PC-9 (cell line): ENCODE measurements around the gene TLE1. TPM values are rescaled to one million over a fixed set of nuclear protein-coding genes. Genes with fewer than 3 reads are reported as not detected.

Experiments used
- BruUV-seq: library from RNA; stranded (reverse); fragments of 400-500 nt; replicated peaks from 2 replicates; lab custom pipeline; 2021; lab: Mats Ljungman, UMichigan
- CTCF ChIA-PET: fragments of 300-600 bp; sonication (Branson Sonifier 250); formaldehyde crosslinking; loops from one replicate; lab custom pipeline; 2022; ENCODE audit warnings: antibody characterized with exemption; lab: Charles Lee
- POLR2A ChIA-PET: fragments of 300-600 bp; sonication (Branson Sonifier 250); formaldehyde crosslinking; loops from one replicate; lab custom pipeline; 2022; ENCODE audit warnings: antibody characterized with exemption; ENCODE audit not compliant: unreplicated experiment; lab: Charles Lee
- DNase-seq, 2 experiments: peaks; one replicate each; pipeline versions ENCODE4 v3.0.0 to v3.0.0-alpha.2; 2015 to 2022; ENCODE audit warnings: mixed read lengths in 1 of 2
- H2AFZ ChIP-seq: fragments of 200-600 bp; sonication (generic); 2 replicates; pipeline ENCODE4 v1.8.1; 2017; ENCODE audit warnings: antibody characterized with exemption
- H3F3A ChIP-seq: fragments of 200-600 bp; sonication (generic); 2 replicates; pipeline ENCODE4 v1.8.1; 2017; ENCODE audit warnings: antibody characterized with exemption, mild to moderate bottlenecking, low read depth; ENCODE audit not compliant: insufficient read depth
- H3K27ac ChIP-seq: fragments of 200-600 bp; sonication (generic); 2 replicates; pipeline ENCODE4 v1.6.1; 2016; ENCODE audit warnings: mixed run types
- H3K27me3 ChIP-seq: fragments of 200-600 bp; sonication (generic); 2 replicates; pipeline ENCODE4 v1.6.1; 2016; ENCODE audit warnings: low read depth, mixed run types; ENCODE audit not compliant: insufficient read depth
- H3K36me3 ChIP-seq: fragments of 200-600 bp; sonication (generic); 2 replicates; pipeline ENCODE4 v1.6.1; 2016; ENCODE audit warnings: low read depth, mixed run types
- H3K4me1 ChIP-seq: fragments of 200-600 bp; sonication (generic); replicated peaks from 2 replicates; pipeline ENCODE4 v1.6.1; 2016; ENCODE audit warnings: mixed run types; ENCODE audit not compliant: insufficient read depth
- H3K4me2 ChIP-seq: fragments of 200-600 bp; sonication (generic); 2 replicates; pipeline ENCODE4 v1.6.1; 2017; ENCODE audit warnings: mixed run types
- H3K4me3 ChIP-seq: fragments of 200-600 bp; sonication (generic); 2 replicates; pipeline ENCODE4 v1.6.1; 2016; ENCODE audit warnings: mixed run types
- H3K79me2 ChIP-seq: fragments of 200-600 bp; sonication (generic); 2 replicates; pipeline ENCODE4 v1.6.1; 2017; ENCODE audit warnings: low read depth, mixed run types
- H3K9me2 ChIP-seq: fragments of 200-600 bp; sonication (generic); 2 replicates; pipeline ENCODE4 v1.8.1; 2017; ENCODE audit warnings: mild to moderate bottlenecking; ENCODE audit not compliant: insufficient read depth
- H3K9me3 ChIP-seq: fragments of 200-600 bp; sonication (generic); 2 replicates; pipeline ENCODE4 v1.8.1; 2016; ENCODE audit warnings: low read depth; ENCODE audit not compliant: insufficient read depth
- H4K20me1 ChIP-seq: fragments of 200-600 bp; sonication (generic); 2 replicates; pipeline ENCODE4 v1.8.1; 2017; ENCODE audit not compliant: insufficient read depth
- CTCF ChIP-seq: fragments of 200-600 bp; sonication (generic); conservative IDR thresholded peaks from 2 replicates; pipeline ENCODE4 v1.6.1; 2017; ENCODE audit warnings: mixed run types, antibody characterized with exemption, mild to moderate bottlenecking, moderate library complexity
- EZH2 ChIP-seq: fragments of 200-600 bp; sonication (generic); IDR thresholded peaks from 2 replicates; pipeline ENCODE4 v1.8.0; 2017; ENCODE audit warnings: antibody characterized with exemption, low read depth
- intact Hi-C: fragments of 100-400 bp; cut with micrococcal nuclease; formaldehyde crosslinking; loops from one replicate; pipeline ENCODE4 v1.10.0; 2022; ENCODE audit not compliant: unreplicated experiment
- total RNA-seq: library from RNA; stranded (reverse); gene quantifications from 2 replicates; pipeline ENCODE4 v1.2.3, GENCODE V29; 2021

Gene TLE1
- total RNA-seq, 1 experiment from 2014 or later, result 80.9 TPM

GRCh38 chr9:81652058-81652687 lies 37.2 kb downstream of the TLE1 start:
- H3K79me2 ChIP-seq, result peaks cover 66% of the 10 kb centered on the region
- no peak overlapping the region for H3K4me3 ChIP-seq
- H3K36me3 ChIP-seq, result peaks cover 33% of the 10 kb centered on the region
- TF ChIP-seq EZH2, result no peak
- TF ChIP-seq CTCF, result no peak
- ChIA-PET CTCF (no interaction called here), POLR2A (no interaction called here)
- H4K20me1 ChIP-seq, result peaks cover 25% of the 10 kb centered on the region
- no peak overlapping the region for H3K27ac ChIP-seq
- H3K9me2 ChIP-seq, result no peaks in the 10 kb centered on the region
- intact Hi-C loops, result no loop called here
- H3K4me2 ChIP-seq, result no peak overlapping the region
- H3K27me3 ChIP-seq, result no peaks in the 10 kb centered on the region
- no peaks in the 10 kb centered on the region for H3K9me3 ChIP-seq
- peaks cover 11% of the 10 kb centered on the region; the same call in 1 of the 2 replicates for H3K4me1 ChIP-seq
- BruUV-seq, result no TSS peak
- peaks cover 7% of the 10 kb centered on the region; the same call in 1 of the 2 replicates for H3F3A ChIP-seq
- no peak overlapping the region for H2AFZ ChIP-seq
- DNase-seq, result no peak

GRCh38 chr9:81650586-81651515 lies 38.5 kb downstream of the TLE1 start:
- Histone ChIP-seq H3K79me2 (peaks cover 59% of the 10 kb centered on the region), H3K9me2 (no peaks in the 10 kb centered on the region), H3K4me2 (no peak overlapping the region), H3F3A (peaks cover 7% of the 10 kb centered on the region; the same call in 1 of the 2 replicates), H3K9me3 (no peaks in the 10 kb centered on the region), H3K36me3 (peaks cover 31% of the 10 kb centered on the region), H3K4me3 (no peak overlapping the region), H3K27ac (no peak overlapping the region), H3K27me3 (no peaks in the 10 kb centered on the region), H3K4me1 (no peaks in the 10 kb centered on the region), H4K20me1 (peaks cover 13% of the 10 kb centered on the region; the same call in 1 of the 2 replicates), H2AFZ (no peak overlapping the region)
- no TSS peak for BruUV-seq
- no peak for DNase-seq
- ChIA-PET POLR2A (no interaction called here), CTCF (no interaction called here)
- TF ChIP-seq CTCF (no peak), EZH2 (no peak)
- intact Hi-C loops, result no loop called here

- Histone ChIP-seq H3K36me3 (peaks cover 31% of the 10 kb centered on the region), H3K27me3 (no peaks in the 10 kb centered on the region), H3K27ac (no peak overlapping the region), H3K9me2 (no peaks in the 10 kb centered on the region), H3K4me3 (no peak overlapping the region), H3K4me1 (no peaks in the 10 kb centered on the region), H3K79me2 (peaks cover 49% of the 10 kb centered on the region), H3K4me2 (no peak overlapping the region), H3K9me3 (no peaks in the 10 kb centered on the region), H3F3A (peaks cover 7% of the 10 kb centered on the region; the same call in 1 of the 2 replicates), H4K20me1 (0 out of 2 replicates have a peak, but pooled peaks cover 4% of the 10 kb centered on the region), H2AFZ (no peak overlapping the region)
- CTCF ChIA-PET, result no interaction called here
- POLR2A ChIA-PET, result no interaction called here
- DNase-seq, result no peak
- intact Hi-C loops, result no loop called here
- BruUV-seq, result TSS peak; percentile 2
- TF ChIP-seq EZH2 (no peak), CTCF (no peak)
Measured at GRCh38 chr9:81649475-81650240, 39.7 kb downstream of the TLE1 start.
